CD4-positive, alpha-beta T cell treated with Interleukin-4 for 1 hour (primary cell): ENCODE measurements around the gene OXCT2.
"Not testable (repeated sequence)": the region's sequence is repeated elsewhere in the genome, so short reads cannot be mapped to it uniquely, and the experiment has no call there.

Experiments
- DNase-seq, 2 donors: peaks; one replicate each; pipeline ENCODE4 v3.0.0-alpha.2; 2020 to 2022

OXCT2 gene

DNA sequence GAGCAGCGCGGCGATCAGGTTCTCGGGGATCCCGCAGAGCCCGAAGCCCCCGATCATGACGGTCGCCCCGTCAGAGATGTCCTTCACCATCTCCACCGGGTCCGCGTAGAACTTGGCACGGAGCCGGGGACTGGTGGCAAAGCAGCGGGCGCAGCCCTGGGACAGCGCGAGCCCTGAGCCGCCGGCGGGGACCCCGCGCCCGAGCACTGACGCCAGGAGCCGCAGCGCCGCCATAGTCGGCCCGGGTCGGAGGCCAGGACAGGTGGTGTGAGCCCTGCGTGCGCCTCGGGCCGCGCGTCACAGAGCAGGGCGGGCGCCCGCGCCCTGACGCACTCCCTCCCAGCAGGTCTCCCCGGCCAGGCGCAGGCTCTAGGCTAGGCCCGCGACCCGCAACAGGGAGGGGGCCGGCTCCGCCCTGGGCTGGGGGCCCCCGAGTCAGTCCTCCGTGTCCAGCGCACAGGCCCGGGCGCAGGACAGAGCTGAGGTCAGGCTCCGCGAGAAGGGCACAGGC, at the start of gene OXCT2:
Gene OXCT2 (minus strand): TSS at position 327 of the 511 bp plus-strand sequence. CDS start 93 bp downstream, at position 234.
- not testable (repeated sequence) for DNase-seq

DNA sequence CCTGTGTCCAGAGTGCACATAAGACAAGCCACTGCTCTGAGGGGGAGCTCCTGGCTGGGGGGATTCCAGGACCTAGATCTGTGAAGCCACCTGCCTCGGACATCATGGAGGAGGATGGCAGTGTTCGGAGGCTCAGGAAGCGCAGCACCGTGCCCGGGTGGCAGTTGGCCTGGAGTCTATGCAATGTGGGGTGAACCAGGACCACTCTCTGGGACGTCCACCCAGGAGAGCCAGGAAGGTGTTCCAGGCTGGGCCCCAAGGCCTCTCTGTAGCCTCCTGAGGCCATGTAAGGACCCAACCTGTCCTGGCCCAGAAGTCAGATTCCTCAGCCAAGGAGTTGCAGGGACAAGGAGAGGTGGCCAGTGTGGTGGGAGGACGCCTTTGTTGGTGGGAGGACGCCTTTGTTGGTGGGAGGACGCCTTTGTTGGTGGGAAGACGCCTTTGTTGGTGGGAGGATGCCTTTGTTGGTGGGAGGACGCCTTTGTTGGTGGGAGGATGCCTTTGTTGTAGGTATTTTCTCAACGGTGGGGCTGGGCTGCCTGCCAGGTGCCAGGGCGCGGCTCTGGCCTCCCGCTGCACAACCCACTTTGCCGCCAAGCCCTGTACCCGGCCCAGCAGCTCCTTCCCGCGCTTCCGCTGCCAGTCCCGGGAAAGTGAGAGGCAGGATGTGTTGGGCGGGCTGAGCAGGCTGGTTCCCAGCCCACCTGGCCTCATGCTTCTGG, 48.1 kb upstream of the OXCT2 start:
- no peak for DNase-seq

DNA sequence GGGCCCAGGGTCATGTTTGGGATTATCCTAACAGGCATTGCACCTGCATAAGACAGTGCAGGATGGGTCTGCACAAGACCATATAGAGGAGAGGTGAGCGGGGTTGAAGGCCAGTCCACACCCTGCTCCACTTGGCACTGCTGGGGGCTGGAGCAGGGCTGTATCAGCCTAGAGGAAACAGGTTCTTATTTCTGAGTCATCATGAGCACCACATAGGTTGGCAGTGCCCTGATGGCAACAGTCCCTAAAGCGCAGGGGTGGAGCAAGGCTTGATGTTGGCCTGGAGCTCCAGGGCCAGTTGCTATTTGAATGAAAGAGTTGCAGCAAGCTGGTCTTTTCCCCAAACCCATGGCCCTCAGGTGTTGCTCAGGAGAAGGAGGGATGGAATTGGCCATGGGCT, 47.3 kb upstream of the OXCT2 start:
- no peak for DNase-seq

DNA sequence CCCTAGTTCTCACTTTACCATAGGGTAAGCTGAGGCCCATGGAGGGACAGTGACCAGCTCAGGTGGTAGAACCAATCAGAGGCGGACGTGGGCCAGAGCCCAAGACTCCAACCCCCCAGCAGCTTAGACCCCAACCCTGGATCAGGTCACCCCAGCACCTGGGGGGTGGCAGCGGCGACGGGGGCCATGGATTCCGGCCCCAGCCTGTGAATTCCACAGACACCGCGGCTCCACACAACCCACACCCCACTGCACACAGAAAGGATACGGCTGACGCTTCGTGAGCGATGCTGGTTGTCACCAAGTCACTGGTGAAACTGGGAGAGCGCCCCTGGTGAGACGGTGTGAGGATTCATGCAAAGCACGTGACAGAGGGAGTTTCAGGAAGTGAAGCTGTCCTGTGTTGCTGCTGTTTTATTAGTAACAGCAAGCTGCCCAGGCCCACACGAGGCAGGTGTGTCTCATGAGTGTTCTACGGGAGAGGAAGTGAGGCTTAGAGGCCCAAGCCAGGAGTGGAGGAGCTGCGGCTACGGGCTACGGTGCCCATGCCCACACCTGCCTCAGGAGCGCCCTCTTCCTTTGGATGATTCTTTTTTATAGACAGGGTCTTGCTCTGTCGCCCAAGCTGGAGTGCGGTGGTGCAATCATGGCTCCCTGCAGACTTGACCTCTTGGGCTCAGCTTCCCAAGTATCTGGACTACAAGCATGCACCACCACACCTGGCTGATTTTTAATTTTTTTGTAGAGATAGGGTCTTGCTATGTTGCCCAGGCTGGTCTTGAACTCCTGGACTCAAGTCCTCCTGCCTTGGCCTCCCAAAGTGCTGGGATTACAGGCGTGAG, 46.2 kb upstream of the OXCT2 start:
- peak; percentile 81 to 82 for DNase-seq

DNA sequence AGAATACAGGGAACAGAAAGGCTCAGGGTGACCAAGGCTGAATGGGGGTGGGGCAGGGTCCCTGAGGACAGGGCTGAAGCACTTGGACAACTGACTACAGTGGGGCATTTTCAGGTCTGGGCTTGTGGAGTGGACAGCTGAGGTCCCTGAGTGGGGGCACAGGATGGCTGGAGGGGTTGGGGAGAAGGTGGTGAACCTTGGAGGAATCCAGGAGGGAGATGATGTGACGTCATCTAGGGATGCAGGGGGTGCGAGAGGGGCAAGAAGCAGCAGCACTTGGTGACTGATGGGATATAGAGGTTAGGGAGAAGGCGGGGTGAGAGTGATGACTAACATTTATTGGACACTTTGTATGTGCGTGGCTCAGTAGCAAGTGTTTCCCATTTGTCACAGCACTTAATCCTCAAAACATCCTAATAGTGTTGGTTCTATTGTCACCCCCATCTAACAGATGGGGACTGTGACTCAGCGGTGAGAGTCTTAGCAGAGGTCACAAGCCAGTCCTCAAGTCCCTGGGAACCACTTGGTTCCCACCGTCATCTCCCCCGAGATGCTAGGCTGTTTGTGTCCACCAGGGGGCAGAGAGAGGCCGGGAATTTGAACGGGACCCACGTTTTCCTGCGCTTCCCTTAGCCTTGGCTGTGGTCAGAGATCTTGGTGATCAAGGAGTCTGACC, 45.4 kb upstream of the OXCT2 start:
- peak; percentile 46 to 69 for DNase-seq

DNA sequence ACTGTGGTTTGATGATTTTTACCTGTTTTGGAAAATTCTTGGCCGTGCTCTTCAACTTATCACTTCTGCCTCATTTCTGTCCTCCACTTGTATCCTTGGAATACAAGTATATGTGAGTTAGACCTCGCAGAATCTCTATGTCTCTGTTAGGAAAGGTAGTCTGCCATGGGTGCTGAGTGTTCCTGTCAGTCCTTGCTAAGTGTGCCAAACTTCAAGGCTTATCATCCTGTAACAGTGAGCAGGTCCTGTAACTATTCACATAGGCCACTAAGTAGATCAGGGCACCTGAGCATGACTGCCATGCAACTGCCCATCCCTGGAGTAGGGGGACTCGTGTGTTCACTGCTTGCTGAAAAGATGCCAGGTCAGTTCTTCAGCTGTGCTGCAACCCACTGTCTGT, 41.8 kb upstream of the OXCT2 start:
- DNase-seq, result no peak

DNA sequence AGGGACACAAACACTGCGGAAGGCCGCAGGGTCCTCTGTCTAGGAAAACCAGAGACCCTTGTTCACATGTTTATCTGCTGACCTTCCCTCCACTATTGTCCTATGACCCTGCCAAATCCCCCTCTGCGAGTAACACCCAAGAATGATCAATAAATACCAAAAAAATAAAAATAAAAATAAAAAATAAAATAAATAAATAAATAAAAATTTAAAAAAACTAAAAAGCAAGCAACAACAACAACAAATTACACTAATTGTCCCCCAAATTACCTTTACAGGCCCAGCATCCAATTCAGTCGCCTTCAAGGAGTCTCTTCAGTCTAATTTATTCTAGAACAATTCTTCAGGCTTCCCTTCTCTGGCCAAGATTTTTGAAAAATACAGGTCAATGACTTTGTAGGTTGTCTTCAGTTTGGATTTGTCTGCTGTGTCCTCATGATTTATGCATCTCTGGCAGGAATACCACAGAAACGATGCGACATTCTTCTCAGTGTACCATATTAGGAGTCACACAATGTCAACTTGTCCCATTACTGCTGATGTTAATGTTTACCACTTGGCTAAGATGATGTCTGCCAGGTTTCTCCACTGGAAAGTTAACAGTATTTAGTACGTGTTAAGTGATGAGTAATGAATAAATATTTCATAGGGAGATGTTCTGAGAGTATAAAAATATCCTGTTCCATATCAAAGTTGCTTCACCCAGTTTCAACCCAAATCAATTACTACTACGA, 37.8 kb upstream of the OXCT2 start:
- DNase-seq, result no peak

DNA sequence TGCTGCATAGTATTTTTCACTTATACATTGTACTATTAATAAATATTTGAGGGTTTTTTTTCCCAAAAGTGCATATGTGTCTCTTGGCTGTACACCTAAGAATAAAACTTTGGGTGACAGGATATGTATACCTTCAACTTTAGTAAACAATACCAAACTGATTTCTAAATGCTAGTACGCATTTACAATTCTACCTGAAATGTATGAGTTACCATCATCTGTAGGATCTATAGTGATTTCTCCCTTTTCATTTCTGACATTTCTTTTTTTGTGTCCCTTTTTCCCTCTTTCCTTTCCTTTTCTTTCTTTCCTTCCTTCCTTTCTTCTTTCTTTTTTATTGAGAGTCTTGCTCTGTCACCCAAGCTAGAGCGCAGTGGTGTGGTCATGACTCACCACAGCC, 34.2 kb upstream of the OXCT2 start:
- no peak for DNase-seq

DNA sequence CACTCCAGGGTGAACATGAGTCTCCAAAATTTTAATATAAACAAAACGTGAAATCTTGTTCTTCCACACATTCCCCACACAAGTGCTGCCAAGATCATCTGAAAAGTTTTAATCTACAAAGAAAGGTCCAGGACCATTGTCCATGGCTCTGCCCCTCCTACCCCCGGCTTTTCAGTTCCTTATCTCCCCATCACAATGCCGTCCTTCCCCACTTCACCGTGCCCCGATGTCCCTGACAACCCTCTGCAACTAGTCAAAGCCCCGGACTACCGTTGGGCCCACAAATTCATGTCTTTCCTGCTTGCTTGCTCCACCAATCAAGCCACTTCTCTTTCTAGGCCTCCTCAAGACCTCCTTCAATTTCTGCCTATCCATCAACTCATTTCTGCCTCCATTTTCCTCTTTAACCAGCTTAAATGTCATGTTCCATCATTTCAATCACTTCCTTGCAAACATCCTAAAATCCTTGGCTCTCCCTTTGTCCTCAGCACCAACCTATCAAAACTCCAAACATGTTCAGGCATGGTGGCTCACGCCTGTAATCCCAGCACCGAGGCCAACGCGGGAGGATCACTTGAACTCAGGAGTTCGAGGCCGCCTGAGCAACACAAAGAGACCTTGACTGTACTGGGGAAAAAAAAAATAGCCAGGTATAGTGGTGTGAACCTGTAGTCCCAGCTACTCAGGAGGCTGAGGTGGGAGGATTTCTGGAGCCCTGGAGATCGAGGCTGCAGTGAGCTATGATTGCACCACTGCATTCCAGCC, 31.5 kb upstream of the OXCT2 start:
- DNase-seq, result no peak

DNA sequence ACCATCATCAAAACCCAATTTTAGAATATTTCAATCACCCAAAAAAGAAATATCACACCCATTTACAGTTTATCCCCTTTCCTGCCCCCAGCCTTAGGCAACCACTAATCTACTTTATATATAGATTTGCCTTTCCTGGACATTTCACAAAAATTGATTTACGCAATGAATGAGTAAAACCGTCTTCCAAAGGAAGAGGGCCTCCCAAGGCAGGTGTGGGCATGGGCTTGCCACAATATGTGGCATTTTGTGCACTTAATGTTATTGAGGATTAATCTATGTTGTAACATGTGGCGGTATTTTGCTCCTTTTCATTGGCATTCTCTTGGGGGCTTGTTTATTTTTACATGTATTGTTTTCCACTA, 29.3 kb upstream of the OXCT2 start:
- no peak for DNase-seq

DNA sequence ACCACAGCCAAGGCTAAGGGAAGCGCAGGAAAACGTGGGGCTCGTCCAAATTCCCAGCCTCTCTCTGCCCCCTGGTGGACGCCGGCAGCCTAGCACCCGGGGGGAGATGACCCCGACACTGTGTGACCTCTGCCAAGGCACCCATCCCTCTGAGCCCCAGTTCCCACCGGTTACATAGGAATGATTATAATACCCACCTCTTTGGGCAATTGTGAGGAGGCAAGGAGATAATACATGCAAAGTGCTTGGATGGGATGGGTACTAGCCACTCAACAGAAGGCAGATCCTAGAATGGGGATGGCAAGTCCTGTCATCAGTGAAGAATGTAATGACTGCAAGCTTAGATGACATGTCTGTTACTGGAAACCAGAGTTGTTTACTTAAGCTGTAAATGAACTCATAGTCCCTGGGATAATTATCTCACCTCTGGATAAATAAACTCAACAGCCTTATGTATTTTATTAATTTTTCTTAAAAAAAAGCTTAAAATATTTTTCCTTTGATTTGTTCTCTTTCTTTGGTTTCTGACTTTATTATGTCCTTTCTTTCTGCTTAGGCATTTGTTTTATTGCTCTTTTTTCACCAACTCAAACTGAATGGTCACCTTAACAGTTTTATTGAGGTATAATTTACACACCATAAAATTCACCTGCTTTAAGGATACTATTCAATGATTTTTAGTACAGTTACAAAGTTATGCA, 28.8 kb upstream of the OXCT2 start:
- DNase-seq, result peak; percentile 66 to 73

DNA sequence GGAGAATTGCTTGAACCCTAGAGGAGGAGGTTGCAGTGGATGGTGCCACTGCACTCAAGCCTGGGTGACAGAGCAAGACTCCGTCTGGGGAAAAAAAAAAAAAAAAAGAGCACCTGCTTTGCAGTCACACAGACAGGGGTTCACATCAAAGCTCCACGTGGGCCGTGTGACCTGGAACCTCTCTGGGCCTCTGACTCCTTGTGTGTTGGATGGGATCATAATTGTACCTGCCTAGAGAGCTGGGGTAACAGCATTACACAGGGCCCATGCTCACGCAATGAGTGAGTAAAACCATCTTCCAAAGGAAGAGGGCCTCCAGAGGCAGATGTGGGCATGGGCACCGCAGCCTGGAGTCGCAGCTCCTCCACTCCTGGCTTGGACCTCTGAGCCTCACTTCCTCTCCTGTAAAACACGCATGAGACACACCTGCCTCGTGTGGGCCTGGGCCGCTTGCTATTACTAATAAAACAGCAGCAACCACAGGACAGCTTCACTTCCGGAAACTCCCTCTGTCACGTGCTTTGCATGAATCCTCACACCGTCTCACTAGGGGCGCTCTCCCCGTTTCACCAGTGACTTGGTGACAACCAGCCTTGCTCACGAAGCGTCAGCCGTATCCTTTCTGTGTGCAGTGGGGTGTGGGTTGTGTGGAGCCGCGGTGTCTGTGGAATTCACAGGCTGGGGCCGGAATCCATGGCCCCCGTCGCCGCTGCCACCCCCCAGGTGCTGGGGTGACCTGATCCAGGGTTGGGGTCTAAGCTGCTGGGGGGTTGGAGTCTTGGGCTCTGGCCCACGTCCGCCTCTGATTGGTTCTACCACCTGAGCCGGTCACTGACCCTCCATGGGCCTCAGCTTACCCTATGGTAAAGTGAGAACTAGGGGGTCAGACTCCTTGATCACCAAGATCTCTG, 28.0 kb upstream of the OXCT2 start:
- DNase-seq, result peak; percentile 93 to 94

DNA sequence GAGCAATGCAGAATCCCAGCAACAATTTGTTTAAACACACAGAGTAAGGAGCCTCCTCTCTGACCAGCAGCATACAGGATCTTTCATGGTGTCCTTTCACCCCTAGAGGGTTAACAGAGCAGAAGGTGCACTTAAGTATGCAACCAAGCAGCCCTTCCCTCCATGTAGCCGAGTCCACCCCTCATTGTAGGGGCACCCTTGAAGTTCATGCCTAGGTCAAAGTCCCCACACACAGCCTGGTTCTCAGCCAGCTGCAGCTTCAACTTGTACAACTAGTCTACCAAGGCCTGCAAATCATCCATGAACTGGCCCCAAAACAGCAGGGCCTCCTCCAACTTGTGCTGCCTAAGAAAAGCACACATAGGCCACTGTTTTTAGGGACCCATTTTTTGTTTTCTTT, 24.5 kb upstream of the OXCT2 start:
- no peak for DNase-seq

DNA sequence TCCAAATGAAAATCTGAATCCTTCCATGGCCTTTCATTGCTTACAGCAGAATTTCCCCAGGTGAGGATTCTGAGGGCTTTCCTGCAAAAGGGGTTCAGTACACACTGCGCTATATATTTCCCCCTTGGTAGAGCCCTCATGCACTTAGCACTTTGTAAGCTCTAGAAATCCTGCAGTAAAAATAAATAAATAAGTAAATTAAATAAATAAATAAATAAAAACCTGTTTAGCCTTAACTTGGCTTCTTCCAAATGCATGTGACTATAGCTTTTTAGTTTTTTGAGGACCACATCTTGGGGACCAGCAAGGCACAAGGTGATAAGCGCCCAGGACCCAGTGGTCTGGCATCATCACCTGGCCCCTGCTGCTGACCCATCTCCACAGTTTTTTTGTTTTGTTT, 20.7 kb upstream of the OXCT2 start:
- DNase-seq, result no peak

DNA sequence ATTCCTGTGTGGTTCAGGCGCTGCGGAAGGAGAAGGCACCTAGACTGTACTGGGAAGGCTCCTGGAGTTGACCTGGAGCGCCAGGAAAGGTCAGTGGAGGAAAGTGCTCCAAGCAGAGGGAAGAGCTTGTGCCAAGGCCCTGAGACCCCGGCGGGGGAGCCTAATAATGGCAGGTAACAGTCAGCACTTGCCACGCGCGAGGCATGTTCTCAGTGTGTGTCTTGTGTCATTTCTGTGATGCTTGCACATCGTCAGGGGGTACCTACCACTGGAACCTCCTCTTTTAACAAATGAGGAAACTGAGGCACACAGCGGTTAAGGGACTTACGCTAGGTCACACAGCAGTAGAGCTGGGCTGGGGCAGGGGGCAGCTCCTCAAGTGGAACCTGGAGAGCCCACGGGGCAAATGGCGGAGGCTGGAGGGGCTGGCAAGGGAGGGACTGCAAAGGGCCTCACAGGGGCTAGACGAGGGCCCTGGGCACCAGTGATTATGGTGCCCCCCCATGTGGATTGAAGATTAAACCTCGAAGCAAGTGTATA, 18.5 kb upstream of the OXCT2 start:
- DNase-seq, result no peak

DNA sequence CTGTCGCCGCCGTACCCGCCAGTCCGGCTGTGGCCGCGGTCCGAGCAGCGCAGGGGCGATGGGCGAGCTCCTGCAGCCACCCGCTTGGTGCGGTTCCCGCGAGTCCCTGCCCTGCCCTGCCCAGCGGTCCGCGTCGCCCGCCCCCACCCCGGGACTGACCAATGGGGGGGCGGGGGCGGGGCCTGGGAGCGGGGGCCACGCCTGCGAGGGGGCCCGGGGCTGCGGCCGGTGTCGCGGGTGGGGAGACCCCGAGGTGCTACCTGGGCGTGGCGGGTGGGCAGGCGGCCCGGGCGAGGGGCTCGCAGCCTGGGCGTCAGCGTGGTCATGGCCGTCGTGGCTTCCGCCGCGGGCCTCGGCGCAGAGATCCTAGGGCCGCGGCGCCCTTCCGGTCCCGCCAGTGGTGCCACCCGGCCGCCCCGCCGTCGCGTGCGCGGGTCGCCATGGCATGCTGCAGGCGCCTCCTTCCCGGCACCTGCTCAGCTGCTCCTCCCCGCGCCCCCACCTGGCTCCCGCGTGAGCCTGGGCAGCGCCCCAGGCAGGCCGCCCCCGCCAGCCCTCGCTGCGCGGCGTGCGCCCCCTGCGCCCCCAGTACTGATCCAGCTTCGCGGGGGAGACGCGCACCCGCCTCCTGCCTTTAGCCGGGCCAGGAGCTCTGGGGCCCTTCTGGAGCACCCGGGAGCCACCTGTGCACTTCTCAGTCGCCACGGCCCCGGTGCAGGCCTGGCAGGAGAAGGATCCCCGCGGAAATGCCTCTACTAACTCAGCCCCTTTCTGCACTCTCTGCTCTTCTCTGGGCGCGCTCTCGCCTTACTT, 17.8 kb upstream of the OXCT2 start, which contains the start of gene BMP8B:
Gene BMP8B (minus strand): TSS at position 108 of the 813 bp plus-strand sequence. CDS start 380 bp downstream, outside the sequence.
- peak; percentile 46 to 54 for DNase-seq

DNA sequence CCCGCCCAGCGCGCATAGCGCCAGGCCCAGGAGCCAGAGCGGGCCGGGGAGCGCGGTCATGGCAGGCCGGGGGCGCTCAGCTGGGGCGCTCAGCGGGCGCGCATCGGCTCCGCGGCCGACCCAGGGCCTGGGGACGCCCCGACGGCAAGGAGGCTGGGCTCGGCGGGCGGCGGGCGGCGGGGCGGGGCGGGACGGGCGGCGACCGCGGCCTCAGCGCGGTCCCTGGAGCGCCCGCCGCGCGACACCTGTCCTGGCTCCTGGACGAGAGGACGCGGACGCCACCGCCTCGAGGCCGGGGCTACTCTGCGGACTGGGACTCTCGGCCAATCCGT, 17.2 kb upstream of the OXCT2 start:
- no peak for DNase-seq

DNA sequence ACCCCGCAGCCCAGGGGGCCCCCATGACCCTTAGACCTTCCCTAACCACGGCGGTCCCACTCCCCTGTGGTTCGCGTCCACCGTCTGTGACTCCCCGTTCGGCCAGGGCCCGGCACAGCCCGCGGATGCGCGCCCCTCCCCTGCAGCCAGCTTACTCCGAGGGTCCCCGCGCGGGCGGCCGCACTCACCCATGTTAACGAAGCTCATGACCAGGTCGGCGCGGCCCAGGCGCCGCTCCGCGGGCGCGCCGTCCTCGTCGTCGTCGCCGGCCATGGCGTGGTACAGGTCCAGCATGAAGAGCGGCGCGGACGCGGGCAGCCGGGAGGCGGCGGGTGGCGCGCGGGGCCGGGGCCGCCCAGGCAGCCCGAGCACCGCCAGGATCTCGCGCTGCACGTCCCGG, 16.8 kb upstream of the OXCT2 start:
- not testable (repeated sequence) for DNase-seq

DNA sequence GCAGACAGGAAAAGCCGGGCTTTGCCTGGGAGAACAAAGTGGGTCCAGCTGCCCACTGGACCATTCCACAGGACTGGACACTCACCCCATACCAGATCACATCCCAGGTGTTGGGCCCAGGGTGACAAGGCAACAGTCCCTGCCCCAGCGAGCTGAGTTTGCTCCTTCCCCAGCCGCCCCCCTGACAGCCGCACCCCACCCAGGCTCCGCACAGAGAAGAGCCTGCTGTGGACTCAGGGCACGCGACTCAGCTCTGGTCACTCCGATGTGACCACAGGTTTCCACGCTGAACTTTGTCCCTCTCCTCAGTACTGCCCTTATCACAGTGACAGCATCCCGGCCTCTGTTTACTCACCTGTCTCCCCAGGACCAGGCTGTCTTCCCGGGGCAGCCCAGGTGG, 16.3 kb upstream of the OXCT2 start:
- no peak for DNase-seq
